Nephron (organoid): Measurements from ENCODE around the gene DLG4.

Source experiments
- H3K27ac Mint-ChIP-seq, 3 experiments: 2 replicates each; pipeline ENCODE4 v1.8.0; 2020; ENCODE audit warnings: mixed read lengths in 3 of 3, mild to moderate bottlenecking in 2 of 3, moderate library complexity in 1 of 3
- H3K27me3 Mint-ChIP-seq: 2 replicates; pipeline ENCODE4 v1.8.0; 2021; ENCODE audit warnings: low read depth, mild to moderate bottlenecking, moderate library complexity, mixed read lengths
- H3K36me3 Mint-ChIP-seq: 2 replicates; pipeline ENCODE4 v1.8.0; 2020; ENCODE audit warnings: low read depth, mixed read lengths
- H3K4me1 Mint-ChIP-seq: 2 replicates; pipeline ENCODE4 v1.8.0; 2020; ENCODE audit warnings: mixed read lengths
- H3K4me3 Mint-ChIP-seq, 3 experiments: 2 replicates each; pipeline ENCODE4 v1.8.0; 2020; ENCODE audit warnings: mild to moderate bottlenecking in 3 of 3, mixed read lengths in 3 of 3, moderate library complexity in 2 of 3
- H3K9me3 Mint-ChIP-seq: 2 replicates; pipeline ENCODE4 v1.8.0; 2020; ENCODE audit warnings: mixed read lengths
- TF ChIP-seq, protein P1 (sequence below), 3 experiments: fragments of 200-600 bp; sonication (generic); IDR thresholded peaks; one replicate each; pipeline ENCODE4 v1.5.0; 2021; ENCODE audit warnings: antibody characterized with exemption in 3 of 3; ENCODE audit not compliant: unreplicated experiment in 3 of 3

Gene DLG4

DNA sequence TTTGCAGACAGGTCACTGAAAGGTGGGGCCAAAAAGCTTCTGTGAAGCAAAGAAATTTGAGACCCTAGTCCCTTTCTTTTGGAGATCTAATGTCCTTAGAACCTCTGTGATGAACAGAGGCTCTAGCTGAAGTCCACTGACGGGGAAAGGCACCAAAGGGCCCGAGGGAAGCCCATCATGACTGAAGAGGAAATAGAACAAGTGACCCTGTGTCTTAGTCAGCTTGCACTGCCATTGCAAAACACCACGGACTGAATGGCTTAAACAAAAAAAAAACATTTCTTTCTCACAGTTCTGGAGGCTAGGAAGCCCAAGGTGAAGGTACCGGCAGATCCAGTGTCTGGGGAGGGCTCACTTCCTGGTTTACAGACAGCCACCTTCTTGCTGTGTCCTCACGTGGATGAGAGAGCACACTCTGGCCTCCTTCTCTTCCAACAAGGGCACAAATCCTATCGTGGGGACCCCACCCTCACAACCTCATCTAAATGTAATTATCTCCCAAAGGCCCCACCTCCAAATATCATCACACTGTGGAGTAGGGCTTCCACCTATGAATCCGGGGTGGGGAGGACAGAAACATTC, 80.7 kb downstream of the DLG4 start:
- H3K36me3 Mint-ChIP-seq: no peaks in the 10 kb centered on the region
- peaks cover 35% of the 10 kb centered on the region for H3K27me3 Mint-ChIP-seq
- no peak overlapping the region for H3K4me3 Mint-ChIP-seq
- TF ChIP-seq, protein P1, sequence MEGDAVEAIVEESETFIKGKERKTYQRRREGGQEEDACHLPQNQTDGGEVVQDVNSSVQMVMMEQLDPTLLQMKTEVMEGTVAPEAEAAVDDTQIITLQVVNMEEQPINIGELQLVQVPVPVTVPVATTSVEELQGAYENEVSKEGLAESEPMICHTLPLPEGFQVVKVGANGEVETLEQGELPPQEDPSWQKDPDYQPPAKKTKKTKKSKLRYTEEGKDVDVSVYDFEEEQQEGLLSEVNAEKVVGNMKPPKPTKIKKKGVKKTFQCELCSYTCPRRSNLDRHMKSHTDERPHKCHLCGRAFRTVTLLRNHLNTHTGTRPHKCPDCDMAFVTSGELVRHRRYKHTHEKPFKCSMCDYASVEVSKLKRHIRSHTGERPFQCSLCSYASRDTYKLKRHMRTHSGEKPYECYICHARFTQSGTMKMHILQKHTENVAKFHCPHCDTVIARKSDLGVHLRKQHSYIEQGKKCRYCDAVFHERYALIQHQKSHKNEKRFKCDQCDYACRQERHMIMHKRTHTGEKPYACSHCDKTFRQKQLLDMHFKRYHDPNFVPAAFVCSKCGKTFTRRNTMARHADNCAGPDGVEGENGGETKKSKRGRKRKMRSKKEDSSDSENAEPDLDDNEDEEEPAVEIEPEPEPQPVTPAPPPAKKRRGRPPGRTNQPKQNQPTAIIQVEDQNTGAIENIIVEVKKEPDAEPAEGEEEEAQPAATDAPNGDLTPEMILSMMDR (IDR thresholded peaks at IDR 0.05; ENCODE audit: unreplicated experiment in 3 of 3): no peak
- no peak overlapping the region for H3K27ac Mint-ChIP-seq
- no peaks in the 10 kb centered on the region for H3K9me3 Mint-ChIP-seq
- peaks cover 8% of the 10 kb centered on the region for H3K4me1 Mint-ChIP-seq

DNA sequence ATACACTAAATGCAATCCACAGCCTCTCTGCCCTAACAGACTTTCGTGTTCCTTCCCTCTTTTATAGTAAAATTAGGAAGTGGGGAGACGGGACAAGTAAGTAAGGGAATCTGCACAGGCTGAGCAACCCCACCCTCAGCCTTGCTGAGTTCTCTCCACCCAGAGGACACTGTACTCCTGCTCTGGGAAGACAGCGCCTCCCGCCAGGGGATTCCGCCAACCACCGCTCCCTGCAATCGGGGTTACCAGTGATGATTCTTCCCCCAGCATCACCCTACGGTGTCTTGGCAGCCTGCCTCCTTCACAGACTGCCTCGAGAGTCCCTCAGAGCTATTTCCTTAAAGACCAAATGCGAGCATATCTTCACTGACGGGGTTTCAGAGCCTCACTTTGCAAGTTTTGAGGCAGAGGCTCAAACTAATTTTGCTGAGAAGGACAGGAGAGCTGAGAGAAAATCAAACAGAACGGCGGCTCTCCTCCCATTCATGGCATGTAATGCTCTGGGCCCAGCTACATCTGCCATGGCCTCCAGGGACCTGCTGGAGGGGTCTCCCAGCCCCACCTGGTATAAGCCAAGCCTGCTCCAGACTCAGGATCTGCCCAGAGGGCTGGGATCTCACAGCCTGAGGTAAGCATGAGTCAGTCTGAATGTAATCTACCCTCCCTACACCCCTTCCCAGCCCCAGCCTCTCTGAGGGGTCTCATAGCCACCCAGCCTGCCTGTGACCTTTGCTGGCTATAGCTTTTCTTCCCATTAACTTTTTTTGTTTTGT, 82.3 kb downstream of the DLG4 start:
- Mint-ChIP-seq H3K27ac (no peak overlapping the region), H3K27me3 (peaks cover 43% of the 10 kb centered on the region), H3K36me3 (no peaks in the 10 kb centered on the region), H3K4me1 (peaks cover 15% of the 10 kb centered on the region), H3K4me3 (peak overlapping the region in 1 of 3 experiments; percentile 30), H3K9me3 (no peaks in the 10 kb centered on the region)
- TF ChIP-seq, protein P1 (IDR thresholded peaks at IDR 0.05; ENCODE audit: unreplicated experiment in 3 of 3): no peak
